Endothelial cell of hepatic sinusoid (primary cell): ENCODE results near the gene C8B.

ENCODE experiments used
- in situ Hi-C: cut with HindIII; loops from 2 replicates; pipeline ENCODE4 v1.10.0; 2017; ENCODE audit warnings: low sequenced_read_pairs

C8B gene

DNA sequence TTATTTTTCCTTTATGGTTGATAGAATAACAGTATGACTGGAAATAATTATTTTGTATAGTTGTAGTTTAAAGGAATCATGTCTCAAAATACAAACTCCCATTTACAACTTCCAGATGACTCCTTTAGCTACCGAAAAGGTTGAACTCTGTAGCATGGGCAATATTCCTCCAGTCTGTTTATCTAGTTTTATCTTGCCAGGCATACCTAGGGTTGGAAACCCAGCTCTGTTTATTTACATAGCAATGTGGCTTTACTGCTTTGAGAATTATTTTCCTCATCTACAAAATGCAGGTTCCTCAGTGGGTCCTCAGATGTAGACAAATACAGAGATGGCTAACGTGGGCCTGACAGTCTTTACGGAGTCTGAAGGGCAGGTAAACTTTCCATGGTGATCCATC lies 60.1 kb downstream of the C8B start:
- in situ Hi-C loops, result no loop called here

DNA sequence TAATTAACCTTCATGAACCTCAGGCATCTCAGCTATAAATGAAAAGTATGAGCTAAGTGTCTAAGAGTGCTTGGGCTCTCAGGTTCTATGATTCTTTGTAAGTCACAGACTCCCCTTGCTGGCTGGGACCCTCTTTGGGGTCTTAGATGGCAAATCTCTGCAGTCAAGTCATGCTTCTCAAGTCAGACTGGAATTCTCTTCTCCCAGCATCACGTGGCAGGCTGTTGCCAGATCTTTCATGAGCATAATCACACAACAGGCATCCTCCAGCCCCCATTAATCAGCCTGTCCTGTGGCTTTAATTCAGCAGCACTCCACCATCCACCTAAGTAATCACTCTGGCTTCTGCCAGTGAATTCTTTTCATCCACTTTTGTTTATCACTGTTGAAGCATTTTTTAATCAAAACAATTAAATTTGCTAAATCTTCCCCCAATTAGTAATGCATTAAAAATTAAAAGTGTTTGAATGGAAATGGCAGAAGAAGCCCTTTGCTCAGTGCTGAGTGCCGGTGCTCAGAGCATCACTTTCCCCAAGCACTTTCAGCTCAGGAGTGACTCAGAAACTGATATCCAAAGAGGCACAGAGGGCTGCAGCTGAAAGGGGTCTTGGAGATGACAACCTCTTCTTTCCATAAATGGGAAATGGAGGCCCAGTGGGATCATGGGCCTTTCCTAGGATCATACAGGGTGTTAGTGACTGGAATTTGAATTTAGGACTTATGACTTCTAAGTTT lies 61.0 kb downstream of the C8B start:
- in situ Hi-C loops, result no loop called here

DNA sequence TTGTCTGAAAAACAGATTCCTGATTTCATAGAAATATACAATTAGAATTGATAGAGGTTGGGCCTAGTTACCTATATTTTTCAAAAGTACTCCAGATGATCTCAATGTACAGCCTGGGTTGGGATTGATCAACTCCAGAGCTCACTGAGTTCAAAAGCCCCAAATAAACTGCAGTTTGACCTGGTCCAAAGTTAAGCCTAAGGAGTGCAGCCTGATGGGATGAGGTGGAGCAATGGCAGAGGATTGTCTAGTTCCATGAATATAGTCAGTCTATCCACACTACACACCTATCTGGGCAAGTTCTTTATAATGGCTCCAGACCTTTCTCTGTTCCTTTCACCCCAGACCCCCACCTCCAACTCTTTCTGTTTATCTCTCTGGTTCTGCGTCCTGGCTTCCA lies 62.0 kb downstream of the C8B start:
- in situ Hi-C loops, result no loop called here

DNA sequence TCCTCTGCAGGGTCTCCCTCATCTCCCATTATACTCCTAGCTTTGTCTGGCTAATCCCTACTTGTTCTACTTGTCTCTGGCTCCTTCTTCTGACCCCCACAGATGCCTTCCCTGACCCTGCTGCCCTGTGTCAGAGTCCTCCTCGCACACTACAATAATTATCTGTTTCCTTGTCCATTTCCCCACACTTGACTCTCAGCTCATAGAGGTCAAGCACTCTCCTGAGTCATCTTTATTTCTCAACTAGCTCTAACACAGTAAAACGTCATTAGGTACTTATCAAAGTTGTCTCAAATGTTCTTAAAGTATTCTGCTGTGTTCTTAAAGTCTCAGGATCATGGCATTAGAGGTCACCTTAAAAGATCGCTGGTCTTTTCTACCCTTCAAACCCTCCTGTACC lies 64.1 kb downstream of the C8B start:
- in situ Hi-C loops, result no loop called here

DNA sequence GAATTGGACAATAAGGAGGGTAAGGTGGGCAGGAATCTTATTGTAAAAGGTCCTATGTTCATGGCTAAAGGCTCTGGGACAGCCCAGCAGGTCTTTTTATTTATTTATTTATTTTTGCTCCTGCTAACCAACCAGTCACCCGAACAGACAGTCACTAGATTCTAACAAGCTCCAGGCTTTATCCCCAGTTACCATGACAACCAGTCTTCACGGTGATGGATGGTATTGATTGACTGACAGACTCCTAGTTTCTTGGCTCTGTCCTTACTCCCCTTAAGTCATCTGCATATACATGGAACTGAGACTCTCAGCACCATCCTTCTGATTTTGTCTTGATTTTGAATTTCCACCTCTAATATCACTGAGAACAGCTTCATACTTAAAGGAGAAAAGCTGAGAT lies 66.9 kb downstream of the C8B start:
- in situ Hi-C loops, result no loop called here

DNA sequence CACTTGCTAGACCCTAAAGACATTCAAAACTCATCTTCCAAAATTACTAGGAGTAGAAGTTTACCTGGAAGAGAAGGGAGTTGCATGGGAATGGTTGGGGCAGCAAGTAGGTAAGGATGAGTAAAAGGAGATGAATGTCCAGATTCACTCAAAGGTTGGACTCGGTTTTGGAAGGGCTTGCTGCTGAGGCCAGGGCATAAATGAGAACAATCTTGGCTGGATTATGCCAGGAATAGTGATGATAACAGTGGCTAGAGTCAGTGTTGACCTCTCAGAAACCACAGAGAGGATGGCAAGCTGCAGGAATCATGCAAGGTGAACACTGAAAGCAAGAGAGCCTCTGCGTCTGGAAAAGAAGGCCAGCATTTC lies 67.8 kb downstream of the C8B start:
- in situ Hi-C loops, result no loop called here

DNA sequence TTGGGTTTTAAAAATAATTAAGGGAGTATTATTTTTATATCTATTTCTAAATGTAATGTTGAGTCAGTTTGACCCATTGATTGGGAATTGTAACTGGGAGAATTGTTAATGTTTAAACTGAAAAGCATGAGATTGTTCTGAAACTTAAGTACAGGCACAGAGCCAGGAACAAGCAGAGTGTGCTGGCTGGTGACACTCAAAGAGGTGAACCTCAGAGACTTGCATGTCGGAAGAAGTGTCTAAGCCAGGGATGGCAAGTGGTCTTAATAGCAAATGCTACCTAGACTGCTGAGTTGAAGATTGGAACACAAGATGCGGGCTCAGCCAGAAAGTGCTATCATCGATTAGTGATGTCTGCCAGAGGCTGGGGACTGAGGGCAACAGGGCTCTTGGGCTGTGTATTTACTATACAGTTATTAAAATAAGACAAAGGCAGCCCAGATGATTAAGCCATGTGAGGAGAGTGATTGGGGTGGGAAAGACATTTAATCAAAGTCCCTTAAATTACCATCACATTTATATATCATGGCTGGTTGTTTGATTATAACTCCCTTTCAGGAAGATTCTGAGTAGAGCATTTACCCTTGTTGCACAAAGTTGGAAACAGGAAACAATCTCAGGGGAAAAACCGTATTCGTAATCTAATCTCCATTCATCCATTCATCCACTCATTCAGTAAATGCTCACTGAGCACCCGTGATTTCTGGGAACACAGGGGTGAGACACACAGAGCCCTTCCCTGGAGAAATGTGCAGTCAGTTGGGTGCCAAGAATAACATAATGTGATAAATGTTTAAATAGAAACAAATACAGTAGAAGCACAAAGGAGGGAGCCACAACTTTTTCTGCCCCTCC lies 68.4 kb downstream of the C8B start:
- in situ Hi-C loops, result no loop called here

DNA sequence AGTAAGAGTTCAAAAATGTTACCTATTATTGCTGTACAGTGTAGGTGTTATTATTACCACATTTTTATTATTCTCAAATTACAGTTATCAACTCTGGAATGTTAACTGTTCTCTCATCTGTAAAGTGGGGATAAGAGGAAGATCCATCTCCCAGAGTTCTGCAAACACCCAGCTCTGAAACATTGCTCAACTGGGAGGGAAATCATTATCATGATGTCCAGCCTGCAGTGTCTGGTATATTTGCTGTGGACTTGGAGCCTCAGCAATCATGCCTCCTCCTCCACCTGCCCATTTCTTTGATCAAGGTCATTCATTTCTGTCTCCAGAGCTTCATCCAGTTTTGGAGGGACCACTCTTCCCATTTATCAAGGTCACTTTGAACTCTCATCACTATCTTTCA lies 71.8 kb downstream of the C8B start:
- in situ Hi-C loops, result no loop called here

DNA sequence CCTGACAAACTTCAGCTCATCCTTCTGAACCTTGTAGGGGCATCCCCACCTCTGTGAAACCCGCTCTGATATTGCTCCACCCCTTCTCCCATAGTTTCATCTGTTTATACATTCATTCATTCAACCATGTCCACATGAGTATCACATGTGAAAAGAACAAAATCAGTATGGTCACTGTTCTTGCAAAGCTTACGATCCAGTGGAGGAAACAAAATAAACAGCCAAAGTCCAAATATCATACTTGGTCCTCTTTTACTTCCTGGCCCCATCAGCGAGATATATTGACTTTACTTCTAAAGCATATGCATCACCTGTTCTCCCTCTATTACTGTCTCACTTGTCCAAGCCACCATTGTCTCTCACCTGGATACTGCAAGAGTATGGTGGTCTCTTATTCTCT lies 75.6 kb downstream of the C8B start:
- in situ Hi-C loops, result no loop called here

DNA sequence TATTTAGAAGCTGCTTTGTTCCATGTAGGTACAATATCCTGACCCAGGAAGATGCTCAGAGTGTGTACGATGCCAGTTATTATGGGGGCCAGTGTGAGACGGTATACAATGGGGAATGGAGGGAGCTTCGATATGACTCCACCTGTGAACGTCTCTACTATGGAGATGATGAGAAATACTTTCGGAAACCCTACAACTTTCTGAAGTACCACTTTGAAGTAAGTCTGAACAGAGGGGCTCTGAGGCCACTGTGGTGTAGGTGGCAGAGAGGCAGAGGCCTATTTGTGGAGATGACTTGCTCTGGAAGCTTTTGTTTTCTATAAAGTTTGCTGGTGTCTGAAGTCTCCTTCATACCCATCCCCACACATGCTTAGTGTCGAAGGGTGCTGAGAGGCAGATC lies 84.4 kb downstream of the C8B start:
- in situ Hi-C loops, result no loop called here

DNA sequence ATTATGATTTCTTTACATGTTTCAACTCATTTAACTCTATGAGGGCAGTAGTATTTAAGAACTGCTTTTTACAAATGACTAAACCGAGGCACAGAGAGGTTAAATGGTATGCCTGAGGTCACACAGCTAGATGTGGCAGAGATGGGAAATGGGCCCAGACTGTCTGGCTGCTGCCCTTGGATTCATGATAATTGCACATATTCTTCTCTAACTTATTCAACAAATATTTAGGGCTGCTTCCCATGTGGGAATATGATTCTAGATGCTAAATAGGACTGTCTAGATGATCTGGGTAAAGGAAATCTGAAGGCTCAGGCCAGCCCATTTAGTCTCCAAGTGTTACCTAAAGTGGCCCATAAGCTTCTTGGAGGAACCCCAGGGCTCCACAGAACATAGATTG lies 85.0 kb downstream of the C8B start:
- in situ Hi-C loops, result no loop called here
